Ishikawa (cell line): Measurements from ENCODE around the gene HIVEP2.
A peak's percentile ranks its signal among the peaks of the same experiment; 100 is the strongest.

Experiments
- CEBPB ChIP-seq: IDR thresholded peaks from 2 replicates; pipeline ENCODE4 v1.6.1; 2012
- CREB1 ChIP-seq: IDR thresholded peaks from 2 replicates; pipeline ENCODE4 v1.6.1; 2012; ENCODE audit warnings: low read depth
- EGR1 ChIP-seq: IDR thresholded peaks from 2 replicates; pipeline ENCODE4 v1.6.1; 2012
- EP300 ChIP-seq: IDR thresholded peaks from 2 replicates; pipeline ENCODE4 v1.6.1; 2012; ENCODE audit warnings: borderline replicate concordance
- FOXM1 ChIP-seq: IDR thresholded peaks from 2 replicates; pipeline ENCODE4 v1.6.1; 2012; ENCODE audit warnings: low read depth, borderline replicate concordance
- NFIC ChIP-seq: IDR thresholded peaks from 2 replicates; pipeline ENCODE4 v1.6.1; 2012
- RAD21 ChIP-seq: IDR thresholded peaks from 2 replicates; pipeline ENCODE4 v1.6.1; 2012; ENCODE audit warnings: low read depth
- TAF1 ChIP-seq: IDR thresholded peaks from 2 replicates; pipeline ENCODE4 v1.6.1; 2012; ENCODE audit warnings: low read depth, mild to moderate bottlenecking
- TCF12 ChIP-seq: IDR thresholded peaks from 2 replicates; pipeline ENCODE4 v1.6.1; 2012; ENCODE audit warnings: low read depth
- TEAD4 ChIP-seq: IDR thresholded peaks from 2 replicates; pipeline ENCODE4 v1.6.1; 2012
- YY1 ChIP-seq: IDR thresholded peaks from 2 replicates; pipeline ENCODE4 v1.6.1; 2012; ENCODE audit warnings: low read depth
- ZBTB7A ChIP-seq: IDR thresholded peaks from 2 replicates; pipeline ENCODE4 v1.6.1; 2012; ENCODE audit warnings: low read depth
- TF ChIP-seq, protein P1 (sequence below): IDR thresholded peaks from 2 replicates; pipeline ENCODE4 v1.6.1; 2012
- TF ChIP-seq, protein P2 (sequence below): IDR thresholded peaks from 2 replicates; pipeline ENCODE4 v1.6.1; 2012
- TF ChIP-seq, protein P3 (sequence below): IDR thresholded peaks from 2 replicates; pipeline ENCODE4 v1.6.1; 2012; ENCODE audit warnings: low read depth, mild to moderate bottlenecking

The HIVEP2 gene, protein sequence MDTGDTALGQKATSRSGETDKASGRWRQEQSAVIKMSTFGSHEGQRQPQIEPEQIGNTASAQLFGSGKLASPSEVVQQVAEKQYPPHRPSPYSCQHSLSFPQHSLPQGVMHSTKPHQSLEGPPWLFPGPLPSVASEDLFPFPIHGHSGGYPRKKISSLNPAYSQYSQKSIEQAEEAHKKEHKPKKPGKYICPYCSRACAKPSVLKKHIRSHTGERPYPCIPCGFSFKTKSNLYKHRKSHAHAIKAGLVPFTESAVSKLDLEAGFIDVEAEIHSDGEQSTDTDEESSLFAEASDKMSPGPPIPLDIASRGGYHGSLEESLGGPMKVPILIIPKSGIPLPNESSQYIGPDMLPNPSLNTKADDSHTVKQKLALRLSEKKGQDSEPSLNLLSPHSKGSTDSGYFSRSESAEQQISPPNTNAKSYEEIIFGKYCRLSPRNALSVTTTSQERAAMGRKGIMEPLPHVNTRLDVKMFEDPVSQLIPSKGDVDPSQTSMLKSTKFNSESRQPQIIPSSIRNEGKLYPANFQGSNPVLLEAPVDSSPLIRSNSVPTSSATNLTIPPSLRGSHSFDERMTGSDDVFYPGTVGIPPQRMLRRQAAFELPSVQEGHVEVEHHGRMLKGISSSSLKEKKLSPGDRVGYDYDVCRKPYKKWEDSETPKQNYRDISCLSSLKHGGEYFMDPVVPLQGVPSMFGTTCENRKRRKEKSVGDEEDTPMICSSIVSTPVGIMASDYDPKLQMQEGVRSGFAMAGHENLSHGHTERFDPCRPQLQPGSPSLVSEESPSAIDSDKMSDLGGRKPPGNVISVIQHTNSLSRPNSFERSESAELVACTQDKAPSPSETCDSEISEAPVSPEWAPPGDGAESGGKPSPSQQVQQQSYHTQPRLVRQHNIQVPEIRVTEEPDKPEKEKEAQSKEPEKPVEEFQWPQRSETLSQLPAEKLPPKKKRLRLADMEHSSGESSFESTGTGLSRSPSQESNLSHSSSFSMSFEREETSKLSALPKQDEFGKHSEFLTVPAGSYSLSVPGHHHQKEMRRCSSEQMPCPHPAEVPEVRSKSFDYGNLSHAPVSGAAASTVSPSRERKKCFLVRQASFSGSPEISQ (N-terminal part only)

DNA sequence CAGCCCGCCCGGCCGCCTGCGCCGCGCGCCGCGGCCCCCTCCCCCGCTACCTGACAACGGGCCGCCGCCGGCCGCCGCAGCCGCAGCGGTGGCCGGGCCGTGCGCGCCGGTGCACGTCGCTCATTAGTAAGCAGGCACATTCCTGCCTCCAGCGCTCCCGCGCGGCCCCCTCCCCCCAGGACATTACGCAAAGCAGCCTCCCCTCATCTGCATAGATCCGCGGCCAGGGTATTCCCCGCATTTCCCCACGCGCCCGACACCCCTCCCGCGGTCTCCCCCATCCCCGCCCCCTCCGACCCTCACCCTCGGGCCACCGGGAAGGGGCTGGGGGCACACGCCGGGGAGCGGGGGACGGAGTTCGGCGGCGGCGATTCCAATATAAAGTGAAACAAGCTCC is at the start of gene HIVEP2:
HIVEP2 (minus strand) TSS at position 128 of the 397 bp plus-strand sequence. CDS start 170,438 bp downstream, outside the sequence.
- no peak for TF ChIP-seq RAD21
- no peak for TF ChIP-seq TCF12
- no peak for TF ChIP-seq CREB1
- TF ChIP-seq TEAD4 = peak; percentile 79
- TF ChIP-seq CEBPB = peak; percentile 77

DNA sequence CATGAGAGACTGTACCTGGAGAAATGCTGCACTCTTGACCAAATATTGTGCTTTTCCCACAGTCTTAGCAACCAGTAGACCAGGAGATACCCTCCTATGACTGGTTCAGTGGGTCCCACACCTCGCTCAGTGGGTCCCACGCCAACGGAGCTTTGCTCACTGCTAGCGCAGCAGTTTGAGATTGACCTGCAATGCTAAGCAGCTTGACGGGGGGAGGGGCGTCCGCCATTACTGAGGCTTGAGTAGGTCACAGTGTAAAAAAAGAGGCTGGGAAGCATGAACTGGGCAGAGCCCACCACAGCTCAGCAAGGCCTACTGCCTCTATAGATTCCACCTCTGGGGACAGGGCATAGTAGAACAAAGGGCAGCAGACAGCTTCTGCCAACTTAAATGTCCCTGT is 49.0 kb upstream of the HIVEP2 start:
- TF ChIP-seq RAD21 = no peak
- TF ChIP-seq NFIC = no peak
- TF ChIP-seq FOXM1 = no peak
- no peak for TF ChIP-seq TAF1
- TF ChIP-seq CREB1 = no peak
- no peak for TF ChIP-seq ZBTB7A

DNA sequence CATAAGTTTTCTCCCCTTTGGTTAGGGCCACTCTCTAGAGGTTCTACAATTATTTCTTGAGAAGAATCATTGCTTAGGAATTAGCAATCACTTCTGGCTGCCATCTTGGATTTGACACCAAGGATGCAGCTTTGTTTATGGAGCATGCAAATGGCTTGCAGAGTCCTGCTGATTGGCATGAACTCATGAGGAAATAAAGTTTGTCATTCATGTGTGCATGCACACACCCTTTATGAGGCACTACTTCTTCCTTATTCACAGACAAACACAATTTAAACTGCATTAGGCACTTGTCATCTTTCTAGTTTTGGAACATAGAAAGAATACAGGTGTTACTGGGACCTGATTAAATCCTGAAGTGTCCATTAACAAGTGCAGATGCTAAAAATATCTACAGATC is 42.5 kb upstream of the HIVEP2 start:
- TF ChIP-seq ZBTB7A (no peak), TAF1 (no peak), CREB1 (no peak)
- TF ChIP-seq, protein P1, sequence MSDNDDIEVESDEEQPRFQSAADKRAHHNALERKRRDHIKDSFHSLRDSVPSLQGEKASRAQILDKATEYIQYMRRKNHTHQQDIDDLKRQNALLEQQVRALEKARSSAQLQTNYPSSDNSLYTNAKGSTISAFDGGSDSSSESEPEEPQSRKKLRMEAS = no peak

DNA sequence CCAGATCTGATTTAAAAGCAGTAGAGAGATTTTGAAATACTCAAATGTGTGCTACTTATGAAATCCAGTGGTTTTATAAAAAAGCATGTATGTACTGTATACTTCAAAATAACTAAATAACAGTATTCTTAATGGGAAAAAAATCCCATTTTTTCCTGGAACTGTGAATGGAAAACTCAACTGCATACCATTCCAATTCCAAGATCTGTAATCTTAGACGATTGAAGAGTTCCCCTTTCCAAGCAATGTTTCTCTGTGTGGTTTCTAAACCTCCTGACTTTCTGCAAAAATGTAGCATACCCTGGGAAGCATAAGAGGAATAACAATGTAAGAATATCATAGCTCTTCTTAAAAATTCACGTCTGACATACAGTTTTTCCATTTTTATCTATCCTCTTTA is 40.3 kb upstream of the HIVEP2 start:
- no peak for TF ChIP-seq FOXM1
- TF ChIP-seq CREB1 = no peak
- TF ChIP-seq CEBPB = no peak
- TF ChIP-seq, protein P1 = no peak
- TF ChIP-seq, protein P2, sequence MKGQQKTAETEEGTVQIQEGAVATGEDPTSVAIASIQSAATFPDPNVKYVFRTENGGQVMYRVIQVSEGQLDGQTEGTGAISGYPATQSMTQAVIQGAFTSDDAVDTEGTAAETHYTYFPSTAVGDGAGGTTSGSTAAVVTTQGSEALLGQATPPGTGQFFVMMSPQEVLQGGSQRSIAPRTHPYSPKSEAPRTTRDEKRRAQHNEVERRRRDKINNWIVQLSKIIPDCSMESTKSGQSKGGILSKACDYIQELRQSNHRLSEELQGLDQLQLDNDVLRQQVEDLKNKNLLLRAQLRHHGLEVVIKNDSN = no peak
- TF ChIP-seq RAD21 = no peak
- TF ChIP-seq TEAD4 = no peak
- TF ChIP-seq EP300 = no peak
- TF ChIP-seq, protein P3, sequence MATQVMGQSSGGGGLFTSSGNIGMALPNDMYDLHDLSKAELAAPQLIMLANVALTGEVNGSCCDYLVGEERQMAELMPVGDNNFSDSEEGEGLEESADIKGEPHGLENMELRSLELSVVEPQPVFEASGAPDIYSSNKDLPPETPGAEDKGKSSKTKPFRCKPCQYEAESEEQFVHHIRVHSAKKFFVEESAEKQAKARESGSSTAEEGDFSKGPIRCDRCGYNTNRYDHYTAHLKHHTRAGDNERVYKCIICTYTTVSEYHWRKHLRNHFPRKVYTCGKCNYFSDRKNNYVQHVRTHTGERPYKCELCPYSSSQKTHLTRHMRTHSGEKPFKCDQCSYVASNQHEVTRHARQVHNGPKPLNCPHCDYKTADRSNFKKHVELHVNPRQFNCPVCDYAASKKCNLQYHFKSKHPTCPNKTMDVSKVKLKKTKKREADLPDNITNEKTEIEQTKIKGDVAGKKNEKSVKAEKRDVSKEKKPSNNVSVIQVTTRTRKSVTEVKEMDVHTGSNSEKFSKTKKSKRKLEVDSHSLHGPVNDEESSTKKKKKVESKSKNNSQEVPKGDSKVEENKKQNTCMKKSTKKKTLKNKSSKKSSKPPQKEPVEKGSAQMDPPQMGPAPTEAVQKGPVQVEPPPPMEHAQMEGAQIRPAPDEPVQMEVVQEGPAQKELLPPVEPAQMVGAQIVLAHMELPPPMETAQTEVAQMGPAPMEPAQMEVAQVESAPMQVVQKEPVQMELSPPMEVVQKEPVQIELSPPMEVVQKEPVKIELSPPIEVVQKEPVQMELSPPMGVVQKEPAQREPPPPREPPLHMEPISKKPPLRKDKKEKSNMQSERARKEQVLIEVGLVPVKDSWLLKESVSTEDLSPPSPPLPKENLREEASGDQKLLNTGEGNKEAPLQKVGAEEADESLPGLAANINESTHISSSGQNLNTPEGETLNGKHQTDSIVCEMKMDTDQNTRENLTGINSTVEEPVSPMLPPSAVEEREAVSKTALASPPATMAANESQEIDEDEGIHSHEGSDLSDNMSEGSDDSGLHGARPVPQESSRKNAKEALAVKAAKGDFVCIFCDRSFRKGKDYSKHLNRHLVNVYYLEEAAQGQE = no peak
- no peak for TF ChIP-seq ZBTB7A
- TF ChIP-seq TAF1 = no peak
- TF ChIP-seq EGR1 = no peak
- TF ChIP-seq YY1 = no peak
- no peak for TF ChIP-seq NFIC
- no peak for TF ChIP-seq TCF12

DNA sequence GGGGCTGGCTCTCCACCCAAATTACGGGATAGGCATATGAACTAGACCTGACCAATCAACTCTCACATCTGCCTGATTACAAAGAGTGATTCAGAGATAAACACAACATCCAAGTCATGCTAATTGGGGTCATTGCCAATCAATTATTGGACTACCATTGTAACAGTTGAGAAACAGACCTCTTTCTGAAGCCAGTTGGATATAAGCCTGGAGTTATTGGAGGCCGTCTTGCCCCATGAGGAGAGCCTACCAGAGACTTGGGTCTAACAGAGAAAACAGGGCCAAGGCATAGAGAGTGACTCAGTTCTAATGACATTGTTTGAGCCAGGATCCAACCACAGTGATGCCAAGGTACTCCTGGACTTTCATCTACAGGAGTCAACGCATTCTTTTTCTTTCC is 39.4 kb upstream of the HIVEP2 start:
- TF ChIP-seq ZBTB7A = no peak
- TF ChIP-seq, protein P1 = no peak
- no peak for TF ChIP-seq RAD21
- no peak for TF ChIP-seq TEAD4
- no peak for TF ChIP-seq TAF1
- TF ChIP-seq TCF12 = no peak
- no peak for TF ChIP-seq CEBPB
- TF ChIP-seq FOXM1 = no peak
- TF ChIP-seq, protein P2 = no peak

DNA sequence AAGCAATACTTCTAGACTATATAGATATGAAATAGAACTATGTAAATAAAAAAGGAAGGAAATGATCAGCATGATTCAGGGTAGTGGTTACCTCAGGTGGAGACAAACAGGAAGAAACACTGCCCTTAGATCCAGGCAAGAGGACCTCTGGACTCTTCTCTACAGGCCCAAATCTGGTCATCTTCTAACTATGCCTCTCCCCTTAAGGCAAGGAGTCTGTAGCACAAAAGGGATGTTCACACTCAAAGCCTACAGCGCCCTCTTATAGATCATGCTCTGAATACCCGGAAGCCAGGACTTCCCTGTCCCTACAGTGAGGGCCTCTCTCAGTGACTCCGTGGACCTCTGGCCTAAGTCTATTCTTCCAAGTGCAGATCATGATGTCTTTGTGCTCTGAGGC is 30.4 kb upstream of the HIVEP2 start:
- TF ChIP-seq, protein P3 = no peak
- TF ChIP-seq RAD21 = peak; percentile 22; the same call in 1 of the 2 replicates
